Activated CD8-positive, alpha-beta memory T cell treated with anti-CD3 and anti-CD28 coated beads for 1 hour (primary cell): Measurements from ENCODE around the gene PHOSPHO1.

Experiments used
- DNase-seq, 2 donors: peaks; one replicate each; pipeline ENCODE4 v3.0.0-alpha.2; 2020; ENCODE audit warnings: low read depth in 1 of 2; ENCODE audit errors: extremely low read depth in 1 of 2

The PHOSPHO1 gene

DNA sequence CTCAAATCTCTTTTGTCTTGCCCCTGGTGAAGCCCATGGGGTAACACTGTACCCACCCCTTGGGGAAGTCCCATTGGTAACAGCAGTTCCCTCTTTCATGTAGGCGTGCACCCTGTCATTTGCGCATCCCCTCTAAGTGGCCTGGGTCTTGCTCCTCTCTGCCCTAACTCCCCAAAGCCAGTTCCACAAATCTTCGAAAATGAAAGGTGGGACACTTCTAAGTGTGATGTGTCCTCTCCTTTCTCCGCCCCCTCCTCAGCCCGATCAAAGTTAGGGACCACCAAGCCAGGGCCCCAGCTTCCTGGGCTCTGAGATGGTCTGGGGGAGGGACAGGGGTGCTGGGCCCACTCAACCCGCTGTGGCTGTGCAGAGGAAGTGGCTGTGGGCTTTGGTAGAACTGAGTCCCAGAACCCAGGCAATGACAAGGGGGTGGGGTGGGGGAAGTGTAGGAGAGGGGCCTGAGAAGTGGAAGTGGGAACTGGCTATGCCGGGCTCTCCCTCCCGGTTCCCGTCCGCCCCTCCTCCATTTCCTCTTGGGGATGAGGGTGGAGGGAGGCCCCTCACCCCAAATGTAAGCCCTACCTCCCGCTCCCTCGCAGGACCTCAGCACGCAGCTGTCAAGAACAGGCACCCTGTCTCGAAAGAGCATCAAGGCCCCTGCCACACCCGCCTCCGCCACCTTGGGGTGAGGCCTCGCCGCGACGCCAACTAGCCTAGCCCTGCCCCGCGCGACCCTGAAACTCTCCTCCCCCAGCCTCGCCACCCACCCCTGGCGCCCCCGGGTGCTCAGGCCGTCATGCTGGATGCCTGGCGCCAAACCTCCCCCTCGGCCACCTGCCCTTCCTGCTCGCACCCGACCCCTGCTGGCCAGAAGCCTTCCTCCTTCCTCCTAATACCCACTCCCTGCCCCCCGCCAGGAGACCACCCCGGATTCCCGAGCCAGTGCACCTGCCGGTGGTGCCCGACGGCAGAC, 11.4 kb downstream of the PHOSPHO1 start:
- no peak for DNase-seq

DNA sequence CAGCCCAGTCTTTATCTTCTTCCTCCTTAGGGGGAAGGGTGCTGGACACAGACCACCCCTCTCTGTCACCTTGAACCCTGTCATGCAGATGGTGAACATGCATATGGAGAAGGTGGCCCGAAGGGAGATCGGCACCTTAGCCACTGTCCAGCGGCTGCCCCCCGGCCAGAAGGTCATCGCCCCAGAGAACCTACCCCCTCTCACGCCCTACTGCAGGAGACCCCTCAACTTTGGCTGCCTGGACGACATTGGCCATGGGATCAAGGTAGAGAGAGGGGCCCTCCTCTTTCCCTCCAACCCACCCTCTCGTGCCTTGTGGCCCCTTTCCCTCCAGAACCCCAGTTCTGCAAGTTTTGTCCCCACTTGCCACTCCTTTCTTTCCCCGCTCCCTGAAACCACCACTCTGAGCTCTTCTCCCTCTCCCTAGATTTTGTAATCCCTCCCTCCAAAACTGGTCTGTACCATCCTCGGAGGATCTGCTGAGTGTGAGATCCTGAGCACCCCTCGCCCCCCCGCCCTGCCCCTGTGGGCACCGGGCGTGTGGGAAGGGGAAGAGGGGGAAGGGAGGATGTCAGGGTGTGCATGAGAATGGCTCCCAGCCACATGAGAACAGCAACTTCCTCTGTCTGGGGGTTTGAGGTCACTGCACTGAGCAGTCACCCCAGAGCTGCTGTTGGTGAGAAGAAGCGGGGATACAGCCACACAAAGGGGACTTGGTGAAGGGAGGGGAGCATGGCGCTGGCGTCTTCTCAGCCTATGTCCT, 12.8 kb downstream of the PHOSPHO1 start:
- DNase-seq: peak; percentile 39 to 61

DNA sequence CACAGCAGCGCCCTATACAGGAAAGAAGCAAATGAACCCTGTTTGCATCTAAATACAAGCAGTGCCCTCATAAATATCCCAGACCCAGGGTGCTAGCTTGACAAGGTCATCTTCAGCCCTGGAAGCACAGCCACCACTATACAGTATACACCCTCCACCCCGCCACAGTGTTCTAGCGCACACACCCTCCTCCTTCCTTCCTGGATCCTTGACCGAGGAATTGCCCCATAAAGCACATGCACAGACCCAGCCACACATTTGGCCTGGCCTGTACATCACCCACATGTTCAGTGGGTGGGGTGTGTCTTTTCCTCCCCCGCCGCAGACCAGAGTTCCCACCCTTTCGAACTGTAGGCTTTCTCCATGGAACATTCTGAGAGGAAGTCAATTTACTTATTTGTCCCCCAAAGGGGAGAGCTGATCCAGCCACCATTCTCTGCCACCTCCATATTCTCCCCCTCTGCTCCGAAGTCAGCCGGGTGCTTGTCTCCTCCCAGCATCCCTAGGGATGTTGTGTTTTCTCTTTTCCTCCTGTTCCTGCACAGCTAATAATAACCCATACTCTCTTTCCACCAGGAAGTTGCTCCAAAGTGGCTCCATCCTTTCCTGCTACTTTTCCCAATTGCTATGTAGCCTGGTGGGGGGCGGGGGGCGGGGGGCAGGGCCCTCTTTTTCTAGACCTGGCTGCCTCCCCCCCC, 13.5 kb downstream of the PHOSPHO1 start:
- no peak for DNase-seq

DNA sequence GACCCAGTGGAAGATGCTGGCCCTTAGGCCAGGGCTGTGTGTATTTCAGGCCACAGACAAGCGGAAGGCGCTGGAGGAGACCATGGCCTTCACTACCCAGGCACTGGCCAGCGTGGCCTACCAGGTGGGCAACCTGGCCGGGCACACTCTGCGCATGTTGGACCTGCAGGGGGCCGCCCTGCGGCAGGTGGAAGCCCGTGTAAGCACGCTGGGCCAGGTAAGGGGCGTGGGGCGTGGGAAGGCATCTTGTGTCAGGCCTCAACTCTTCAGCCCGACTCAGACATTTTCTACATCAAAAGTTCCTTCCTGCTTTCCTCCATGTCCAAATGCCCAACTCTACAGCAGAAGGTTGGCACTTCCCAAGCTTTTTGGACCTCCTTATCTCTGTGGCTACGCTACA, 14.1 kb downstream of the PHOSPHO1 start:
- no peak for DNase-seq

DNA sequence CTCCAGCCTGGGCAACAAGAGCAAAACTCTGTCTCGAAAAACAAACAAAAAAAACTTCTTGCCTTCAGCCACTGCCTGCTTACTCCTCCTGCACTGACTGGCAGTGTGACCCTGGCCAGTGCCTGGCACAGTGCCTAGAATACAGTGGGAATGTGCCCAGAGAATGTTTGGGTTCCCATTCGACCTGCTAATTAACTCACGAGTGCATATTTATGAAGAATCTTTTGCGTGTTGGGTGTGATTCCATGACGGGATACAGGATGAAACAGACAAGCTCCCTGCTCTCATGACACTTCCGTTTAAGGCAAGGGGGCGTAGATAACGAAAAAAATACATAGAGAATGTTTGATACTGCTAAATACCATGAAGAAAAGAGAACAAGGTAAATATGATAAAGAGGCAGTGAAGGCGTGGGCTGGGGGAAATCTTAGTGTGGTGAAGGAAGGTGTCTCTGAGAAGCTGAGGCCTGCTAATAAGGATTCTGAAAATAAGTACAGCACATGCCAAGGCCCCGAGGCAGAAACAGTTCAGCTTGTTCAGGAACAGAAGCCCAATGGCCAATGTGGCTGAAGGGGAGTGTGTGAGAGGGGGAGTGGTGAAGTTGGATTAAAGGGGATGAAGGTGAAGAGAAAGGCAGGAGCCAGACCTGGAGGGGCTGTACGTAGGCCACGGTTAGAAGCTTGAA, 15.8 kb downstream of the PHOSPHO1 start:
- DNase-seq: no peak

DNA sequence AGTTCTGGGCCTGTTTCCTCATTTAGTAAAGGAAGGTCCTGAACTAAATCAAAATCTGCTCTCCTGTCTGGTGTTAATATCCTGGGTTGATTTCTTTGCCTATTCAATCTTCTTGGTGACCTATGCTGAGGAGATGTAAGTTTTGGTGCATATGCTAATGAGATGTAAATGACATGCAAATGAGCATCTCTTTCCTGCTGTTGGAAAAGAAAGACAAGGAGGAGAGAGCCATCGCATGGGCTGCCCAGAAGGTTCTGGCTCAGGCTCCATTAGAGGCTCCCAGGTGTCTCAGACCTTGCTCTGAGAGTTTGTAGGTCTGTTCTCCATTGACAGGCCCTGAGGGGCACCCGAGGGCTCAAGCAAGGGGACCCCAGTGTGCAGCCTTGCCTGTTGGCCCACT, 16.7 kb downstream of the PHOSPHO1 start:
- no peak for DNase-seq

DNA sequence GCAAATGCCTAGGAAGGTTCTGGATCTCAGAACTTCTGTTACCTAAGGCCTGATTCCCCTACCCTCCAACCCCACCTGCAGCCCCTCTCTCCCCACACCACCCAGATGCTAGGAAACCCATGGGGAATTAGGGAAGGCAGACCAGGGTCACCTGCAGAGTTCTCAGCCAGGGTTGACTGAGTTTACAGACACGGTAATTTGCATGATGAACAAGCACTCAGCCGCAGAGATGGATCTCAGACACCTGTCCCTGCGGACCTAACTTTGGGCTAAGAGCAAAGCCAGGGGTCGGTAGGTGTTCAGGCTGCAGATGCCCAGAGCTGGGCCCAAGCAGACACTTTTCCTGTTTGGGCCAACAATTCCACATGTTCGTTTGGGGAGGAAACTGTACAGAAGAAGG, 17.2 kb downstream of the PHOSPHO1 start:
- DNase-seq: no peak

DNA sequence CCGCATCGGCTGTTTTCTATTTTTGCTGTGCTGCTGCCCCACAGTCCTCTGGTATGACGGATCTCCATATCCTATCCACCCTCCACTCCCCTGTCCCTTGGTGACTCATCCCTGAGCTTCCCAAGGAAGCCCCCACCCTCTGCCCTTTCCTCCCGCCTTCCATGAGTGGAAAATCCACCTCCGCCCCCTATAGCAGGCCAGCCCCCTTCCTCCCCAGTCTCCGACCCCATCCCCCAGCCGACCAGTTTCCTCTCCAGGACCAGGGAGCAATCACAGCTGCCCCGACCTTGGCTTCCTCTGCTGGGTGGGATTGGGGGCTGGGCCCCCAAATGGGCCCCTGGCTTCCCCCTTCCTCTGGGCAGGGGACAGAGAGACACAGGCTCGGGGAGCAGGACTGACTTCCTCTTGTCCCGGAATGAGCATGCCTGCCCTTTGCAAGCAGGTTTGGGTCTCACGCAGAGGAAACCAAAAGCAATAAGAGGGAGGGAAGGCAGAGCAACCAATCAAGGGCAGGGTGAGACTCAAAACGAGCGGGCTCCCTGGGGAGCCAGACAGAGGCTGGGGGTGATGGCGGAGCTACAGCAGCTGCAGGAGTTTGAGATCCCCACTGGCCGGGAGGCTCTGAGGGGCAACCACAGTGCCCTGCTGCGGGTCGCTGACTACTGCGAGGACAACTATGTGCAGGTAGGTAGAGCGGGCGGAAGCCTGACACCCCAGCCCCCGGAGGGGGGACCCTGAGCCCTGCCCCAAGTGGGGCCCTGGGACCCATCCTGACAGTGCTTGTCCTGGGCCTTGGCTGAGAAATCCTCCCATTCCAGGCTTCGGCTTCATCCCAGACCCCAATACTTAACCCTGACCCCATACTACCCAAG, 20.2 kb downstream of the PHOSPHO1 start, which contains the start of the genes ABI3 and GNGT2:
Gene ABI3 (plus strand): TSS at position 550 of the 872 bp plus-strand sequence. CDS start 18 bp downstream, at position 568.
Gene GNGT2 (minus strand): TSS at position 417 of the 872 bp plus-strand sequence. CDS start 3,152 bp downstream, outside the sequence.
- DNase-seq: no peak

DNA sequence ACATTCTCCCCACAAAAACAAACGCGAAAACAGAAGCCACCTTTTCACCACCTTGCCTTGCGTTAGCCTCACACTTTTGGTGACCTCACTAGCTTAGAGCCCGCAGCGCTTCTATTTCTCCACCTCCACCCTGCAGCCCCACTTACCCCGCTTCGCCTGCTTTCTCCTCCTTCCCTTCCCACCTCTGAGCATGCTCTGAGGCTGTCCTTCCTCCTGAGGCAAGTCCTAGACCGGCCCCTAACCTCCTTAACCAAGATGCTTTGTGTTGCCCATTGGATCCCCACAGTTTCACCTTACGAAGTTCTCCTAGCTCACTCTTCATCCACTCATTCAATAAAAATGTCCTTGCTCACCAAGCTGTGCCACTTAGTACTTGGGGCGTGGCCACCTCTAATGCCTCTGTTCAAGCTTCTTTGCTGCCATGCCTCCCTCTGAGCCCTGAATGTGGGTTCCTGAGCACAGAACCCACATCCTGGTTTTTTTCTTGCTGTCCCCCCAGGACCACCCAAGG, 21.5 kb downstream of the PHOSPHO1 start:
- no peak for DNase-seq

DNA sequence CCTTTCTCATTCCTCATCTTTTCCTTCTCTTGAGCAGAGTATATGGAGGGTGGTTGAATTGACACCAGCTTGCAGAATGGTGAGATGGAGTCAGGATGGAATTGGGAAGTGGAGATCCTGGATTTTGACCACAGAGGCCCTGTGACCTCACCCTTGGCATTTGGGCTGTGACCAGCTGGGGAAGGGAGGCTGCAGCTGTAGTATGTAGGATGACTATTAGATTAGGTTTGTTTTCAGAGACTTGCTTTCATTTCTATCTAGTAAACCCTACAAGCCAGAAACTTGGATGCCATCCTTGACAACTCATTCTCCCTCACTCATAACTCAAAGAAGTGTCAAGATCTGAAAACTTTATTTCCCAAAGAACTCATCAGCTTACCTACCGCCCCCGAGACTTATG, 26.1 kb downstream of the PHOSPHO1 start:
- no peak for DNase-seq

DNA sequence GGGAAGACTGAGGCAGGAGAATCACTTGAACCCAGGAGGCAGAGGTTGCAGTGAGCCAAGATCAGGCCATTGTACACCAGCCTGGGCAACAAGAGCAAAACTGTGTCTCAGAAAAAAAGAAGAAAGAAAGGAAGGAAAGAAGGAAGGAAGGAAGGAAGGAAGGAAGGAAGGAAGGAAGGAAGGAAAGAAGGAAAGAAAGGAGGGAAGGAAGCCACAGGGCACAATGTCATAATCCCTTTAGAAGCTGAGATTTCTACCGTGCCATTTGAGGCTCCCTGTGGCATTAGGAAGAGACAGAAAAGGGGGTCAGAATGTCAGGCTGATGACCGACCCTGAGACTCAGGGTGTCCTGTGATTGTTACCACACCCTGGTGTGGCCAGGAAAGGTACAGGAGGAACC, 26.8 kb downstream of the PHOSPHO1 start:
- no peak for DNase-seq

DNA sequence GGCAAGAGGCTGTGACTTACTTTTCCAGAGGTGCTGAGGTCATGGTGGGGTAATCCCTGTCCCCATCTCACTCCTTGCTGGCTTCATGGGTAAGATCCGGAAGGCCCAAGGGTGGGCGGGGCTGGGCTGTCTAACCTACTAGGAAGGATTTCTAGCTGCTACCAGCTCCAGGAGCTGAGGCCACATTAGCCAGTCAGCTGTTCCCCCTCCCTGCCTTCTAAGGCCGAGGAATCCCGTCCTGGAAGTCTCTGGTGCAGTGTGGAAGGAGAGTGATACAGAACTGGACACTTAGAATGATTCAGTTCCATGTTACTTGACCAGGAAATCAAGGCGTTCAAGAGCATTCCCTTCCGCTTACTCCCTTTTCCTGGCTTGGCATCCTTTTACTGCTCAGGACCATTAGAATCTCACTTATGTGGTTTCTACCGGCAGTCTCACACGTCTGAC, 29.1 kb downstream of the PHOSPHO1 start:
- no peak for DNase-seq

DNA sequence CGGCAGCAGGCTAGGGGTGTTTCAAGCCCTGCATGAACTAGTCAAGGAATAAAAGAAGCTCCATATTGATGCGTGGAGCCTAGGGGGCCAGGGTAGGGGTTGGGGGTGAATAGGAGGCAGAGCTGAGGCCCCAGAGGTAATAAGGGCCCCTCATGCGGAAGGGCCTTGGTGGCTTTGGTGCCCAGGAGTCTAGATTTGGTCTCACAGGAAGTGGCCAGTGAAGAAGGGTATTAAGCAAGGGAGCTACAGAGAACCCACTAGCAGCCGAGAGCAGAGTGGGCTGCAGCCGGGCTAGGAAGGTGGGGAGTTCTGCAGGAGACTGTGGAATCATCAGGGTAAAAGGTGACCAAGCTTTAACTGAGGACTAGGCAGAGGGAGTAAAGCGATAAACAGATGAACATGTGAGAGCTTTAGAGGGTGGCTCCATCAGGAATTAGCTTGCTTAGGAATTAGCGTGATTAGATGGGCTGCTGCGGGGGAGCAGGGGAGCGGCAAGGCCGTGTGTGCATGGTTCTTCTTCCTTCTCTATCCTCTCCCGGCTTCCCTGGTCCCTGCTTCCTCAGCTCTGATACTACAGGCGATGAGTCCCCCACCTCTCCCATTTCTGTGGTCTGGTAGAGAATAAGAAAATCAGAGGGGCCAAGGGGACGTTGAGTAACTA, 30.0 kb downstream of the PHOSPHO1 start:
- no peak for DNase-seq

DNA sequence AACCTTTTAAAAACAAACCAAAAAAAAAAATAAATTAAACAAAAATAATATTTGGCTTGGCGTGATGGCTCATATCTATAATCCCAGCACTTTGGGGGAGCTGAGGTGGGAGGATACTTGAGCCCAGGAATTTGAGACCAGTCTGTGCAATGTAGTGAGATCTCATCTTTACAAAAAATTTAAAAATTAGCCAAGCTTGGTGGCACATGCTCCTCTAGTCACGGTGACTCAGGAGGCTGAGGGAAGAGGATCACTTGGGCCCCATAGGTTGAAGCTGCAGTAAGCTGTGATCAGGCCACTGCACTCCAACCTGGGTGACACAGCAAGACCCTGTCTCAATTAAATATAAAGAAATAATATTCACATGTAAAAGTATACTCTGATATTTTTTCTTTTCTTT, 32.4 kb downstream of the PHOSPHO1 start:
- no peak for DNase-seq

DNA sequence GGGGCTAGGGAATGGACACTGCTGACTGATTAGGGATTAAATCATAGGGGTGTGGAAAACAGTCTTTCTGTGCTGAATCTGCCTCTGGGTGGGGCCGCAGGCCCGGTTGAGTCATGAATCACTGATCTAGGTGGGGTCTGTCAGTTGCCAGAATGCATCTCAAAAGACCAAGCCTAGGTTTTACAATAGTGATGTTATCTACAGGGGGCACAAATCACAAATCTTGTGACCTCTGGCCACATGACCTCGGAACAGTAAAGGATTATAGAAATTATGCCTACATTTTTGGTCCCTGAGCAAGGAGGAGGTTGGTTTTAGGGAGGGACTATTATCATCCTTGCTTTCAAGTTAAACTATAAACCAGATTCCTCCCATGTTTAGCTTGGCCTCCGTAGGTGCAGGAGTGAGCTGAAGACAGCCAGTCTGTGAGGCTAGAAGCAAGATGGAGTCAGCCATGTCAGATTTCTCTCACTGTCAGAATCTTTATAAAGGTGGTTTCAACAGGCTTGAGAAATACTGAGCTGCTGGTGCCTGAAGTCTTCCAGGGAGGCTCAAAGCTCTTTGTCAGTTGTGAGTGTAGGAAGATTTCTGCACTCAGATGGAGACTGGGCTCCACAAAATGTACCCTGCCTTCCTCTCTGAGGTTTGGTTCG, 33.1 kb downstream of the PHOSPHO1 start:
- DNase-seq: no peak

DNA sequence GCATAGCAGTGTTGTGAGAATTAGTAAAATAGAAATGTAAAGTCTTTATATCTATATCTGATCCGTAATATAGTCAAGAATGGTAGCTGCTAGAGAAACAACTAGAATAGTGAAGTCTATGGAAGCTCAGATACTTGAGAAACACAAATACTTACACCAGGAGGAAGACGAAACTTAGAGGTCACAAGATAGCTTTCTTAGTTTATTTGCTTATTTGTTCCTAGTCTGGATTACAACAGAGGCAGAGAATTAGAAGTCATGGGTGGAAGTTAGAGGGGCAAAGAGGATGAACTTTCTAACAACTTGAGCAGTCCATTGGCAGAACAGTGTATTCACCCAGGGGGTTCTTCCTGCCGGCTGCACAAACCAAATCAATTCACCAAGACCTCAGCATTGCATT, 34.1 kb downstream of the PHOSPHO1 start:
- DNase-seq: no peak

DNA sequence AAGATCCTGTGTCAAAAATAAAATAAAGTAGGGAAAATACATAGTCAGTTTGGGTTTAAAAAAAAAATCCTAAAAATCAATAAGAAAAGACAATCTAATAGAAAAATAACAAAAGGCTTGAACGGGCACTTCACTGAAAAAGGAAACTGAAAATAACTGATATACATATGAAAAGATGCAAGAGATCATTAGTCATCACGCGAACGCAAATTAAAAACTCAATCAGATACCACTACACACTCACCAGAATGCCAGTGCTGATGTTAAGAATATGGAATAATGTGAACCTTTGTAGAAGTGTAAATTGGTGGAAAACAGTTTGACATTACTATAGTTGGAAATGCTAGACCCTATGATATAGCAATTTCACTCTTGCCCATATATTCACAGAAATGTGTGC, 34.8 kb downstream of the PHOSPHO1 start:
- no peak for DNase-seq

DNA sequence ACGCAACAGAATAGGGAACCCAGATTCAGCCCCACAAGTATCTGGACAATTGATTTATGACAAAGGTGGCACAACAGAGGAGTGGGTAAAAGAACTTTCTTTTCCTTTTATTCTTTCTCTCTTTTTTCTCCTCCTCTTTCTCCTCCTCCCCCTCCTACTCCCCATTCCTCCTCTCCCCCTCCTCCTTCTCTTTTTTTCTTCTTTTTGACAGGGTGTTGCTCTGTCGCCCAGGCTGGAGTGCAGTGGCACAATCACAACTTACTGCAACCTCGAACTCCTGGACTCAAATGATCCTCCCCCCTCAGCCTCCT, 36.3 kb downstream of the PHOSPHO1 start:
- DNase-seq: no peak
